ENCODE results near the gene TPRA1. TPM values are rescaled to one million over a fixed set of nuclear protein-coding genes. Genes with fewer than 3 reads are reported as not detected.

Gene TPRA1
- total RNA-seq, 1 experiment from 2014 or later, result 47.0 TPM

- CTCF ChIA-PET, result interaction anchor here (0.6 to 3.3 kb wide), 7 partner anchors 11 to 1003 kb away, joined by 3 to 43 read pairs (median 4); no protein-coding TSS in a partner anchor
- Mint-ChIP-seq H3K9me3 (ENCODE audit: unreplicated experiment) (no peaks in the 10 kb centered on the region), H3K4me3 (ENCODE audit: unreplicated experiment) (no peak overlapping the region), H3K27me3 (ENCODE audit: insufficient read depth, unreplicated experiment) (no peaks in the 10 kb centered on the region), H3K27ac (ENCODE audit: low read depth, unreplicated experiment) (no peak overlapping the region), H3K36me3 (ENCODE audit: insufficient read depth, unreplicated experiment) (peaks cover 51% of the 10 kb centered on the region), H3K4me1 (ENCODE audit: insufficient read depth, unreplicated experiment) (peaks cover 6% of the 10 kb centered on the region)
- BruUV-seq (replicated peaks), result no TSS peak
- no peak for DNase-seq (ENCODE audit: unreplicated experiment)
- TF ChIP-seq CTCF (IDR thresholded peaks at IDR 0.05; ENCODE audit: unreplicated experiment), result no peak
- POLR2A ChIA-PET, result interaction anchor here (1.7 kb wide), 1 partner anchor 24 kb away, joined by 7 read pairs; the partner anchor contains the start of gene MCM2
- intact Hi-C loops (cut with micrococcal nuclease), result no loop called here
These were observed 16.6 kb downstream of the TPRA1 start for GRCh38 chr3:127573912-127574311.

GRCh38 chr3:127573401-127573800 lies 17.1 kb downstream of the TPRA1 start:
- no peak for DNase-seq (ENCODE audit: unreplicated experiment)
- Mint-ChIP-seq H3K27ac (ENCODE audit: low read depth, unreplicated experiment) (no peak overlapping the region), H3K36me3 (ENCODE audit: insufficient read depth, unreplicated experiment) (peaks cover 49% of the 10 kb centered on the region), H3K4me1 (ENCODE audit: insufficient read depth, unreplicated experiment) (peaks cover 6% of the 10 kb centered on the region), H3K9me3 (ENCODE audit: unreplicated experiment) (no peaks in the 10 kb centered on the region), H3K27me3 (ENCODE audit: insufficient read depth, unreplicated experiment) (no peaks in the 10 kb centered on the region), H3K4me3 (ENCODE audit: unreplicated experiment) (no peak overlapping the region)
- intact Hi-C loops (cut with micrococcal nuclease), result no loop called here
- ChIA-PET POLR2A (no interaction called here), CTCF (interaction anchor here (3.3 kb wide), 1 partner anchor 12 kb away, joined by 43 read pairs; no protein-coding TSS in a partner anchor)
- no peak for TF ChIP-seq CTCF (IDR thresholded peaks at IDR 0.05; ENCODE audit: unreplicated experiment)
- no TSS peak for BruUV-seq (replicated peaks)

GRCh38 chr3:127572735-127573134 lies 17.8 kb downstream of the TPRA1 start:
- no peak overlapping the region for H3K27ac Mint-ChIP-seq (ENCODE audit: low read depth, unreplicated experiment)
- POLR2A ChIA-PET, result no interaction called here
- no TSS peak for BruUV-seq (replicated peaks)
- intact Hi-C loops (cut with micrococcal nuclease), result no loop called here
- no peaks in the 10 kb centered on the region for H3K9me3 Mint-ChIP-seq (ENCODE audit: unreplicated experiment)
- H3K36me3 Mint-ChIP-seq (ENCODE audit: insufficient read depth, unreplicated experiment), result peaks cover 49% of the 10 kb centered on the region
- DNase-seq (ENCODE audit: unreplicated experiment), result no peak
- CTCF ChIA-PET, result interaction anchor here (0.7 to 2.0 kb wide), 2 partner anchors 25 to 80 kb away, joined by 3 to 6 read pairs; no protein-coding TSS in a partner anchor
- no peaks in the 10 kb centered on the region for H3K27me3 Mint-ChIP-seq (ENCODE audit: insufficient read depth, unreplicated experiment)
- peaks cover 6% of the 10 kb centered on the region for H3K4me1 Mint-ChIP-seq (ENCODE audit: insufficient read depth, unreplicated experiment)
- H3K4me3 Mint-ChIP-seq (ENCODE audit: unreplicated experiment), result no peak overlapping the region
- no peak for TF ChIP-seq CTCF (IDR thresholded peaks at IDR 0.05; ENCODE audit: unreplicated experiment)

- intact Hi-C loops (cut with micrococcal nuclease), result no loop called here
- no peak for TF ChIP-seq CTCF (IDR thresholded peaks at IDR 0.05; ENCODE audit: unreplicated experiment)
- no peak for DNase-seq (ENCODE audit: unreplicated experiment)
- Mint-ChIP-seq H3K4me3 (ENCODE audit: unreplicated experiment) (no peak overlapping the region), H3K36me3 (ENCODE audit: insufficient read depth, unreplicated experiment) (peaks cover 49% of the 10 kb centered on the region), H3K9me3 (ENCODE audit: unreplicated experiment) (no peaks in the 10 kb centered on the region), H3K27me3 (ENCODE audit: insufficient read depth, unreplicated experiment) (no peaks in the 10 kb centered on the region), H3K27ac (ENCODE audit: low read depth, unreplicated experiment) (no peak overlapping the region), H3K4me1 (ENCODE audit: insufficient read depth, unreplicated experiment) (peaks cover 6% of the 10 kb centered on the region)
- ChIA-PET CTCF (interaction anchor here (0.7 to 2.0 kb wide), 3 partner anchors 13 to 80 kb away, joined by 3 to 6 read pairs (median 4); no protein-coding TSS in a partner anchor), POLR2A (interaction anchor here (0.9 kb wide), 1 partner anchor 19 kb away, joined by 3 read pairs; no protein-coding TSS in a partner anchor)
- BruUV-seq (replicated peaks), result no TSS peak
These were observed 18.3 kb downstream of the TPRA1 start for GRCh38 chr3:127572186-127572585.

All from MCF 10A (cell line).